Thoracic aorta (tissue), 2 donors: ENCODE results near the gene ANKRD36. TPM values are rescaled to one million over a fixed set of nuclear protein-coding genes. Genes with fewer than 3 reads are reported as not detected.
"Not testable (repeated sequence)": the region's sequence is repeated elsewhere in the genome, so short reads cannot be mapped to it uniquely, and the experiment has no call there.

Experiments used
- ATAC-seq: fragments of 150-250 bp; one replicate; pipeline ENCODE4 v1.8.0; 2017; ENCODE audit warnings: low read depth; ENCODE audit not compliant: insufficient number of reproducible peaks, low FRiP score
- DNase-seq: peaks from one replicate; pipeline ENCODE4 v3.0.0-alpha.2; 2020; ENCODE audit warnings: low spot score
- H3K27ac ChIP-seq, 2 donors: fragments of 200-600 bp; sonication (generic); 1 replicate in 1 of 2; 2 replicates in 1 of 2; pipeline ENCODE4 v1.5.1; 2016; ENCODE audit warnings: mild to moderate bottlenecking in 2 of 2, moderate library complexity in 2 of 2
- H3K27me3 ChIP-seq: fragments of 200-600 bp; sonication (generic); replicated peaks from 2 replicates; pipeline ENCODE4 v1.6.0; 2016; ENCODE audit warnings: mild to moderate bottlenecking; ENCODE audit not compliant: insufficient read depth
- H3K36me3 ChIP-seq: fragments of 200-600 bp; sonication (generic); one replicate; pipeline ENCODE4 v1.5.1; 2016
- H3K4me1 ChIP-seq, 2 donors: fragments of 200-600 bp; sonication (generic); 1 replicate in 1 of 2; 2 replicates in 1 of 2; pipeline versions ENCODE4 v1.5.1 to v1.6.0; 2016; ENCODE audit warnings: low read depth in 2 of 2, mild to moderate bottlenecking in 1 of 2; ENCODE audit not compliant: control insufficient read depth in 1 of 2
- H3K4me3 ChIP-seq: fragments of 200-600 bp; sonication (generic); 2 replicates; pipeline ENCODE4 v1.5.1; 2016; ENCODE audit warnings: mild to moderate bottlenecking
- H3K9me3 ChIP-seq: fragments of 200-600 bp; sonication (generic); 2 replicates; pipeline ENCODE4 v1.5.1; 2016
- CTCF ChIP-seq: fragments of 200-600 bp; sonication (generic); IDR thresholded peaks from one replicate; pipeline ENCODE4 v1.5.1; 2019; ENCODE audit warnings: antibody characterized with exemption
- total RNA-seq, 2 donors: library from RNA; depleted of rRNA; stranded (reverse); fragments of >200 nt; gene quantifications; one replicate each; pipeline versions ENCODE4 v1.1.0 to v1.2.3, GENCODE V29; 2016

The ANKRD36 gene
- total RNA-seq, 2 donors from 2014 or later = 48.5 to 54.3 TPM

- not testable (repeated sequence) for H3K9me3 ChIP-seq, H3K27ac ChIP-seq, H3K27me3 ChIP-seq, H3K36me3 ChIP-seq, H3K4me3 ChIP-seq, DNase-seq, ATAC-seq, H3K4me1 ChIP-seq
These were observed 29.4 kb upstream of the ANKRD36 start for GRCh38 chr2:97083516-97083915.

- H3K36me3 ChIP-seq, H3K27me3 ChIP-seq, ATAC-seq, H3K9me3 ChIP-seq, DNase-seq, H3K4me1 ChIP-seq, H3K4me3 ChIP-seq, H3K27ac ChIP-seq: not testable (repeated sequence)
These were observed 27.9 kb upstream of the ANKRD36 start for GRCh38 chr2:97085093-97085492.

GRCh38 chr2:97088706-97089105, 24.2 kb upstream of the ANKRD36 start:
- not testable (repeated sequence) for H3K4me1 ChIP-seq, H3K9me3 ChIP-seq, H3K4me3 ChIP-seq, H3K36me3 ChIP-seq, ATAC-seq, DNase-seq, H3K27me3 ChIP-seq, H3K27ac ChIP-seq

- not testable (repeated sequence) for H3K9me3 ChIP-seq, H3K4me1 ChIP-seq, H3K4me3 ChIP-seq, H3K27ac ChIP-seq, DNase-seq, H3K36me3 ChIP-seq, H3K27me3 ChIP-seq, ATAC-seq
These were observed 20.0 kb upstream of the ANKRD36 start for GRCh38 chr2:97092946-97093345.

GRCh38 chr2:97093983-97094771, 18.8 kb upstream of the ANKRD36 start:
- H3K27ac ChIP-seq = peak overlapping the region in 1 of 2 donors; percentile 52
- not testable (repeated sequence) for H3K36me3 ChIP-seq, H3K27me3 ChIP-seq, DNase-seq, H3K4me1 ChIP-seq, H3K9me3 ChIP-seq, ATAC-seq
- H3K4me3 ChIP-seq = peak overlapping the region; percentile 71

GRCh38 chr2:97094772-97095611, 18.0 kb upstream of the ANKRD36 start, which contains the start of gene FAHD2B:
FAHD2B (minus strand) TSS chr2:97094882; CDS start chr2:97091706, 3,176 bp downstream.
- peak within 1 kb of the TSS; percentile 71 for H3K4me3 ChIP-seq
- not testable (repeated sequence) for H3K9me3 ChIP-seq, H3K36me3 ChIP-seq, DNase-seq, H3K27me3 ChIP-seq, H3K4me1 ChIP-seq
- peak within 1 kb of the TSS; percentile 47 to 52 for H3K27ac ChIP-seq
- ATAC-seq = peak; percentile 54

GRCh38 chr2:97095661-97096060, 17.3 kb upstream of the ANKRD36 start:
- Histone ChIP-seq H3K4me1 (peaks cover 4 to 9% of the 10 kb centered on the region in 2 donors), H3K9me3 (no peaks in the 10 kb centered on the region), H3K27me3 (no peaks in the 10 kb centered on the region), H3K4me3 (peak overlapping the region; percentile 71), H3K36me3 (no peaks in the 10 kb centered on the region), H3K27ac (peak overlapping the region; percentile 47 to 52)
- TF ChIP-seq CTCF = no peak
- no peak for DNase-seq
- ATAC-seq = no peak

- H3K4me3 ChIP-seq, H3K4me1 ChIP-seq, H3K27me3 ChIP-seq, DNase-seq, H3K27ac ChIP-seq, H3K9me3 ChIP-seq, ATAC-seq, H3K36me3 ChIP-seq: not testable (repeated sequence)
These were observed 14.1 kb upstream of the ANKRD36 start for GRCh38 chr2:97098786-97099372.

GRCh38 chr2:97106878-97107277, 6.1 kb upstream of the ANKRD36 start:
- not testable (repeated sequence) for H3K4me1 ChIP-seq, H3K4me3 ChIP-seq, H3K27me3 ChIP-seq, H3K9me3 ChIP-seq, ATAC-seq, H3K27ac ChIP-seq, H3K36me3 ChIP-seq, DNase-seq

GRCh38 chr2:97111246-97111645, 1.7 kb upstream of the ANKRD36 start:
- H3K27me3 ChIP-seq, H3K4me1 ChIP-seq, H3K9me3 ChIP-seq, H3K4me3 ChIP-seq, H3K36me3 ChIP-seq, H3K27ac ChIP-seq, DNase-seq, ATAC-seq: not testable (repeated sequence)
